ENCODE results near the gene TMEM255B.

TMEM255B gene

DNA sequence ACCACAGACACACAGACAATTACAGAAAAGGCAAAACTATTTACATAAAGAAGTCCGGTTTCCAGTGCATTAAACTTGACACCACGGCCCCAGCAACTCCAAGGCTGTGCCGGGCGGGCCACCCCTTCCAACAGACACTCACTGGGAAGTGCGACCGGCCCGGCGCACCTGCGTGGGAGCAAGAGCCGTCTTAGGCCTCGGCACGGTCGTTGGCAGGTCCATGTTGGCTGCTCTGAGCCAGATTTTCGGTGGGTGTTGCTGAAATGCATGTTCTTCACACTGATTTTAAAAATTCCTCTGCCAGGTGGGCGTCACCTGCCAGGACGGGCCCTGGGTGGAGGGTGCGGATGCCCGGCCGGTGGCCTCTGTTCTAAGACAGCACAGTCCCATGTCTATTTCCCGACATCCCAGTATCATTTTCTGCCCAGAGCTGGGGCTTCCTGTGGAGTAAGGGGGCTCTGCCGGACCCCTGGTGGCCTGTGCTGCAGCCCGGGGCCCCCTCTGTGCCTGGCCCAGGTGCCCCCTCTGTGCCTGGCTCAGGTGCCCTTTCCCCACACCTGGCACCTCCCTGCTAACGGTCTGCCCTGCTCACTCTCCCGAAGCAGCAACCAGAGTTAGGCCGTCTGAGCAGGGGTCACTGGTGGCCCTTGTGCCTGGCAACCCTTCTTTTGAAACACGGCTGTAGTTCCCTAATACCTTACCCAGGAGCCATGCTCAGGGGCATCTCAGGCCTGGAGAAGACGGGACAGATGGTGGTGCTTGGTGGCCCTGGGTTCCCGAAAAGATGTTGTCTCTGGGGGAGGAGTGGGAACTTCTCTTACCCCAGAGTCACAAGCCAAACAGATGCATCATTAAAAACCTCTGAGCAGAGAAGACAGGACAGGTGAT is 9.2 kb downstream of the TMEM255B start:
- DNase-seq (ENCODE audit: low spot score in 2 of 2) (no peak), ATAC-seq (replicated peaks; ENCODE audit: extremely low read depth, poor library complexity, severe bottlenecking) (no peak)
- Mint-ChIP-seq H3K4me1 (no peaks in the 10 kb centered on the region), H3K36me3 (ENCODE audit: insufficient read depth) (peaks cover 2% of the 10 kb centered on the region), H3K4me3 (no peak overlapping the region), H3K27ac (ENCODE audit: low read depth) (no peak overlapping the region), H3K9me3 (no peaks in the 10 kb centered on the region), H3K27me3 (peaks cover 40% of the 10 kb centered on the region)

DNA sequence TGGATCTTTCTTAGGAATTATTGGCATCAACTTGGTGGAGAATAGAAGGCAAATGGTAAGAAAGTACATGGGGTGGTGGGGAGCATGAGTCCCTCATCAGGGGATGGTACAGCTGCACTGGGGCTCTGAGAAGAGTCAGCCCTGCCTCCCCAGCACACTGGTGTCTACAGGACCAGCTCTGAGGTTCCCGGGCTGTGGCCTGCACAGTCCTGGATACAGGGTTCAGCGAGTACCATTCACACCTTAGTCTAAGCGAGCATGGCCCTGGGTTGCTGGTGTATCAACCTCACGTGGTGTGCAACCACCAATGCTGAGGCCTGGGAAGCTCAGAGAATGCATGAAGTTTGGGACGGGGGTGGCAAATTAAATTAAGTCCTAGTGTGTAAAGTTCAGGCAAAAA is 10.1 kb downstream of the TMEM255B start:
- H3K27ac Mint-ChIP-seq (ENCODE audit: low read depth): no peak overlapping the region
- H3K4me3 Mint-ChIP-seq: no peak overlapping the region
- no peaks in the 10 kb centered on the region for H3K9me3 Mint-ChIP-seq
- peaks cover 31% of the 10 kb centered on the region for H3K27me3 Mint-ChIP-seq
- no peak for DNase-seq (ENCODE audit: low spot score in 2 of 2)
- ATAC-seq (replicated peaks; ENCODE audit: extremely low read depth, poor library complexity, severe bottlenecking): no peak
- peaks cover 2% of the 10 kb centered on the region for H3K36me3 Mint-ChIP-seq (ENCODE audit: insufficient read depth)
- no peaks in the 10 kb centered on the region for H3K4me1 Mint-ChIP-seq

DNA sequence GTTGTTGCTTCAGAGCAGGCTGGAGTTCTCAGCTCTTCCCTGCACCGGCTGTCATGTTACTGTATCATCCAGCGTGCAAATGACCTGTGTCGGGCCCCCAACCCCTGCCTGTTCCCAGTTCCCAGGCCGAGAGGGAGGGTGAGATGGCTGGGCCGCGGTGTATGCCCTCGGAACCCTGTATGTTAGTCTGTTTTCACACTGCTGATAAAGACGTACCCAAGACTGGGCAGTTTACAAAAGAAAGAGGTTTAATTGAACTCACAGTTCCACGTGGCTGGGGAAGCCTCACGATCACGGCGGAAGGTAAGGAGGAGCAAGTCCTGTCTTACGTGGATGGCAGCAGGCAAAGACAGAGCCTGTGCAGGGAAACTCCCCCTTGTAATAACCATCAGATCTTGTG is 10.9 kb downstream of the TMEM255B start:
- Mint-ChIP-seq H3K9me3 (no peaks in the 10 kb centered on the region), H3K4me3 (no peak overlapping the region), H3K4me1 (no peaks in the 10 kb centered on the region), H3K27me3 (peaks cover 26% of the 10 kb centered on the region), H3K36me3 (ENCODE audit: insufficient read depth) (peaks cover 2% of the 10 kb centered on the region), H3K27ac (ENCODE audit: low read depth) (no peak overlapping the region)
- ATAC-seq (replicated peaks; ENCODE audit: extremely low read depth, poor library complexity, severe bottlenecking): no peak
- no peak for DNase-seq (ENCODE audit: low spot score in 2 of 2)

DNA sequence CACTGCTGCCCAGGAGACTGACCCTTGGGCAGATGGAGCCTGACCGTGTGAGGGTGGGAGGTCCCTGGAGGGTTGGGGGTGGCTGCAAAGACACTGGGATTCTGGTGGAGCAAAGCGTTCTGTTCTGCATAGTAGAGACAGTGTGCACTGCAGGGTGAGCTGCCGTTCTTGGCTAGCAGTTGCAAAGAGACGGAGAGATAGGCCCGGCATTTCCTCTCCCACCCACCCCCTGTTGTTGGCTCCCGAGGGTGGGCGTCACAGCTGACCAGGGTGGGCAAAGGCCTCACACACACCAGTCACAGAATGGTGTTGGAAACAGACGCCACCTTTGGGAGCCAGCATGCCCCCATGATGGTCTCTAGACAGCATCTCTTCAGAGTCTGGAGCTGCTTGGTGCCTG is 11.4 kb downstream of the TMEM255B start:
- Mint-ChIP-seq H3K4me3 (no peak overlapping the region), H3K27me3 (peaks cover 21% of the 10 kb centered on the region), H3K9me3 (no peaks in the 10 kb centered on the region), H3K36me3 (ENCODE audit: insufficient read depth) (no peaks in the 10 kb centered on the region), H3K27ac (ENCODE audit: low read depth) (no peak overlapping the region), H3K4me1 (no peaks in the 10 kb centered on the region)
- ATAC-seq (replicated peaks; ENCODE audit: extremely low read depth, poor library complexity, severe bottlenecking) (no peak), DNase-seq (ENCODE audit: low spot score in 2 of 2) (no peak)

DNA sequence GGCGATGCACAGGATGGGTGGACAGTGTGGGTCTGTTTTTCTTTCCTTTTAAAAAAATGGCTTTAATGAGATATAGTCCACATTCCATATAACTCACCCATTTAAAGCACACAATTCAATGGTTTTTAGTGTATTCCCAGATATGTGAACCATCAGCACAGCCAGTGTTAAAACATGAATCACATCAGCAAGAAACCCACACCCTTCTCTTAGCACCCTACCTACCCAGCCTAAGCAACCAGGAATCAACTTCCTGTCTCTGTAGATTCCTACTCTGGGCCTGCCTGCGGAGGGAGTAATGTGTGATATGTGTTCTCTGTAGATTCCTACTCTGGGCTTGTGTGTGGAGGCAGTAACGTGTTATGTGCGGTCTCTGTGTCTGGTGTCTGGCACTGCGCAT is 11.9 kb downstream of the TMEM255B start:
- no peak overlapping the region for H3K27ac Mint-ChIP-seq (ENCODE audit: low read depth)
- H3K27me3 Mint-ChIP-seq: peaks cover 16% of the 10 kb centered on the region
- ATAC-seq (replicated peaks; ENCODE audit: extremely low read depth, poor library complexity, severe bottlenecking) (no peak), DNase-seq (ENCODE audit: low spot score in 2 of 2) (no peak)
- no peaks in the 10 kb centered on the region for H3K9me3 Mint-ChIP-seq
- H3K4me1 Mint-ChIP-seq: no peaks in the 10 kb centered on the region
- no peak overlapping the region for H3K4me3 Mint-ChIP-seq
- no peaks in the 10 kb centered on the region for H3K36me3 Mint-ChIP-seq (ENCODE audit: insufficient read depth)

DNA sequence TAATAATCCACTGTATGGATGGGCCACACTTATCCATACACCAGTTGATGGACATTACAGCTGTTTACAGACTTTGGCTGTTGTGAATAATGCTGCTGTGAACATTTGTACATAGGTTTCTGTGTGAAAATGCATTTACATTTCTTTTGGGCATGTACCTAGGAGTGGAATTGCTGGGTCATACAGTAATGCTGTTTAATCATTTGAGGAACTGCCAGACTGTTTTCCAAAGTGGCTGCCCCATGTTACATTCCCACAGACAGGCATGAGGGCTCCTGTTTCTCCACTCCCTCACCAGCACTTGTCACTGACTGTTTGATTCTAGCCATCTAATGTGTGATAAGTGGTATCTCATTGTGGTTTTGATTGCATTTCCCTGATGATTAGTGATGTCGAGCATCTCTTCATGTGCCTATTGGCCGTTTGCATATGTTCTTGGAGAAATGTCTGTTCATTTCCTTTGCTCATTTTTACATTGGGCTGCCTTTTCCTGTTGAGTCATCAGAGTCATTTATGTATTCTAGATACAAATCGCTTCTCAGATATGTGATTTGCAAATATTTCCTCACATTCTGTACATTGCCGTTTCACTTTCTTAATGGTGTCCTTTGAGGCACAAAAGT is 12.8 kb downstream of the TMEM255B start:
- H3K9me3 Mint-ChIP-seq: no peaks in the 10 kb centered on the region
- no peak for ATAC-seq (replicated peaks; ENCODE audit: extremely low read depth, poor library complexity, severe bottlenecking)

DNA sequence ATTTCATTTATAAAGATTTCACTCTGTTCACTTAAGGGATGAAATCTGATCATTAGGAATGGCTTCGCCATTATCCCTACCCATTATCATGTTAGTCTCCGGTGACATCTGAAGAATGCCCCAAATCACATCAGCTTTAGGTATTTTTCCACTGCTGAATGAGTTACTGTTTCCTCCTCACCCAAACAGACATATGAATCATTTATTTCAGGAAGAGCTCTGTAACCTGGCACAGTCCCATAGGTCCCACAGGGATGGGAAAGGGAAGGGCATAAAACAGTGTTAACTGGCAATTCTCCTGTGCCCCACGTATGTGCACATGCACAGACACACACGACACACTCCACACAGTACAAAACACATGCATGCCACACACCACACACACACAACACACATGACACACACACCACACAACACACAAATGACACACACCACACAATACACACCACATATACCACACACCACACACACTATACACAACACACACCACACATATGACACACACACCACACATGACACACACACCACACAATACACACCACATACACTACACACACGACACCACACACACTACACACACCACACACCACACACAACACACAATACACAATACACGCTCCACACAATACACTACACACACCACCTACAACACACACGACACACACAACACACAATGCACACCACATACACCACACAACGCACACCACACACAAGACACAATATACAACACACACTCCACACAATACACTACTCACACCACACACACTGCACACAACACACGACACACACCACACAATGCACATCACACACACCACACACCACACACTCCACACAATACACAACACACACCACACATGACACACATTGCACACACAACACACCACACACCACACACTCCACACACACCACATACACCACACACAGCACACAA is 15.4 kb downstream of the TMEM255B start:
- DNase-seq (ENCODE audit: low spot score in 2 of 2): no peak

More for the DNA sequence above, 12.8 kb downstream of the TMEM255B start:
- Mint-ChIP-seq H3K27ac (ENCODE audit: low read depth) (no peak overlapping the region), H3K27me3 (peaks cover 10% of the 10 kb centered on the region), H3K4me1 (no peaks in the 10 kb centered on the region), H3K4me3 (no peak overlapping the region), H3K36me3 (ENCODE audit: insufficient read depth) (no peaks in the 10 kb centered on the region)
- DNase-seq (ENCODE audit: low spot score in 2 of 2): no peak

DNA sequence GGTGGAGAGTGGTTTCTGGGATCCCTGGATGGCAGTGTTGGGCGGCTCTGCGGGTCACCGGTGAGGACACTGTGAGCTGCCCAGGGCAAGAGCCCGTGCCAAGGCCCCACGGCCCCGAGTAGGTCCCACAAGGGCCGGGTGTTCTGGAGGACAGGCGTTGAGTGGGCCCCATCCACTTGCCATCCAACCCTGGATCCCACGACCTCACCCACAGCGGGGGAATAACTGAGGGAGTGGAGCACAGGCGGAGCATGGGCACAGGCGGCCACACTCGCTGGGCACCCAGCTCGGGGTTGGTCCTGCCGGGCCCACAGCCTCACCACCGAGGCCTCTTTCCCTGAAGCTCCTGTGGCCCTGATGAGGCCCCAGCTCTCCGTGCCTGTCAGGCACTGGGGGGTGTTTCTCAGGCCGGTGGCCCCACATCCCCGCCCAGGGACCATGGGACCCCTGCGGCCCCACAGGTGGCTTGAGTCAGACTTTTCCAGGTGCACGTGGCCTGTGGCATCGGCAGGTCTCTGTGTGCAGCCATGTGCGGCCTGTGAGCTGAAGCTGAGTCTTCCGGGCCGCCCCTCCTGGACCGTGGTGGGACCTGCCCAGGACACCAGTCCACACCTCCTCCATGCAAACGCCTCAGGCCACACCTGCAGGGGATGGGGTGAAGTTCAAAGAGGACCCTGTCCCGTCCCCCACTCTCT is 16.6 kb downstream of the TMEM255B start:
- H3K4me3 Mint-ChIP-seq: no peak overlapping the region
- no peak for ATAC-seq (replicated peaks; ENCODE audit: extremely low read depth, poor library complexity, severe bottlenecking)
- no peak overlapping the region for H3K27ac Mint-ChIP-seq (ENCODE audit: low read depth)
- no peaks in the 10 kb centered on the region for H3K9me3 Mint-ChIP-seq
- H3K27me3 Mint-ChIP-seq: peaks cover 24% of the 10 kb centered on the region
- no peaks in the 10 kb centered on the region for H3K36me3 Mint-ChIP-seq (ENCODE audit: insufficient read depth)
- no peaks in the 10 kb centered on the region for H3K4me1 Mint-ChIP-seq
- no peak for DNase-seq (ENCODE audit: low spot score in 2 of 2)

More for the DNA sequence above, 15.4 kb downstream of the TMEM255B start:
- Mint-ChIP-seq H3K9me3 (no peaks in the 10 kb centered on the region), H3K27ac (ENCODE audit: low read depth) (no peak overlapping the region), H3K27me3 (peaks cover 21% of the 10 kb centered on the region), H3K4me1 (no peaks in the 10 kb centered on the region), H3K36me3 (ENCODE audit: insufficient read depth) (no peaks in the 10 kb centered on the region), H3K4me3 (no peak overlapping the region)
- ATAC-seq (replicated peaks; ENCODE audit: extremely low read depth, poor library complexity, severe bottlenecking): no peak

DNA sequence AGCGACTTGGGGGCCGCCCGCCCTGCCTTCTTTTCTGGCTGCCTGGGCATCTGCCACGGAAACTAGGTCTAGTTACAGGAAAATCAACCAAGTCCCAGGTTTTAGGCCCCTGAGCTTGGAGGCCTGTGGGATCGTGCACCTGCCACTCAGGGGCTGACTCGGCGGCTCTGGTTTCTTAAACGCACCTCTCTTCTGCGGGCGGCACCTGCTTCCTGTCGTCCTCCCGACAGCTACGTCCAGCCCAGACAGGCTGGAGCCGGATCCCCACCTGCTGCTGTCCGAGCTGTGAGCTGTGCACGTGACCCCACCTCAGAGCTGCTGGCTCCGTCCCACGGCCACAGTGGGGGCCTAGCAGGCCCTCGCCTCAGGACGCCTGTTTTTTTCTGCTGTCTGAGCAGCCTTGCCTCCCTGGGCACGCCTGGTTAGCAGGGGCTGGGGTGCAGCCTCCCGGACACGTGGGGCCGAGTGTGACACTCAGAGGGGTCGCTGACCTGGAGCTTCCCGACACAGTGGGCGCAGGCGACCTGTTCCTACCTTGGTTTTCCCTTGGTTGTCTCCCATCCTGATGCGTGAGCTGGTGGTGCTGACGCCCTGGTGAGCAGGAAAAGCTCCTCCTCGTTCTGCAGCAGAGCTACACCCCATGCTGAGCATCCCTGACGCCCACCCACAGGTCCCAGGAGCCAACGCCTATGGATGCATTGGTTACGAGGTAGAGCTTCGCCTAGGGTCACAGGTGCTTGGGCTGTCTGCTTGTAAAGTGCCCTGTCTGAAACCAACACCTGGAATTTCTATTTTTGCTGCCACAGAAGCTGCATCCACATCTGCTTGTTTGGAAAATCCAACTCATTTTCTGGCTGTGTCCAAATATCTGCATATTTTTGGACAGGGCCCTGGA is 17.5 kb downstream of the TMEM255B start:
- Mint-ChIP-seq H3K27ac (ENCODE audit: low read depth) (no peak overlapping the region), H3K9me3 (no peaks in the 10 kb centered on the region), H3K4me1 (no peaks in the 10 kb centered on the region), H3K27me3 (peaks cover 24% of the 10 kb centered on the region), H3K4me3 (no peak overlapping the region), H3K36me3 (ENCODE audit: insufficient read depth) (no peaks in the 10 kb centered on the region)
- DNase-seq (ENCODE audit: low spot score in 2 of 2) (no peak), ATAC-seq (replicated peaks; ENCODE audit: extremely low read depth, poor library complexity, severe bottlenecking) (no peak)

DNA sequence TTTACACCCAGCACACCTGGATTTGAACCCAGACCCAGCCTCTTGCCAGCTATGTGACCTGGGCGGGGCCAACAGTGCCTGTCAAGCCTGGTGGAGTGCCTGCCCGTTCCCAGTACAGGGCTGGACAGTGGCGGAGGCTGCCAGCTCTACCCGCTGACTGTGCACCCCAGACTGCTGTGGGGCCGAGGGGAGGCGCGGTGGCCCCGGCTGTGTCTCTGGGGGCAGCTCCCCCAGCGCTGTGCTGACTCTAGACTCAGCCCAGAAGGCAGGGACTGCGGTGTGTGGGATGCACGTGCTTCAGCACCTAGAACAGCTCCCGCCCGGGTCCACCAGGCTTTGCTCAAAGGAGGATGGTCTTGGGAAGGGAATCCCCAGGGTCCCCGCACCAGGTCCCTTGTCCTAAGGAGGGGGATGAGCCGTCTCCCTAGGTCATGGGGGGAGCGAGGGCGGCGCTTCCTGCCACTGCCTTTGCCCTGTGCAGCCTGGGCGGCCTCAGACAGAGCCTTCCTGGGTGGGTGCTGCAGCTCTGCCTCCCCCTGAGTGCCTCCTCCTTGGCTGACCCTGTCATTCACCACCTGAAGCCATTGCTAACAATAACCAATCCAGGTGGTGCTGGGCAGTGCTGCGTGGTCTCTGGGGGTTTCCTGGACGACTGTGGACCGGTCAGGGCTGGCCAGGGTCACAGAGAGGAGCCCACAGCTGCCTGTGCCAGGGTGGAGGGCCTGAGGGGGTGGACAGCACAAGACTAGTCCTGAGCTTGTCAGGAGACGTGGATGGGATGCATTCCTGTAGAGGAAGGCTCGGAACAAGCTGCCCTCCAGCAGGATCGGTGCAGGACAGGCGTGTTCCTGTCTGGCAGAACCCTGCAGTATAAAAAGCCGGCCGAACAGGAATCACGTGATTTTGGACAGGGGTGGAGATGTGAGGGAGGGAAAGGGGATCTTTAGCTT is 18.6 kb downstream of the TMEM255B start:
- no peak for DNase-seq (ENCODE audit: low spot score in 2 of 2)
- ATAC-seq (replicated peaks; ENCODE audit: extremely low read depth, poor library complexity, severe bottlenecking): no peak
- Mint-ChIP-seq H3K36me3 (ENCODE audit: insufficient read depth) (no peaks in the 10 kb centered on the region), H3K4me3 (no peak overlapping the region), H3K9me3 (no peaks in the 10 kb centered on the region), H3K27ac (ENCODE audit: low read depth) (no peak overlapping the region), H3K27me3 (peaks cover 24% of the 10 kb centered on the region), H3K4me1 (no peaks in the 10 kb centered on the region)

DNA sequence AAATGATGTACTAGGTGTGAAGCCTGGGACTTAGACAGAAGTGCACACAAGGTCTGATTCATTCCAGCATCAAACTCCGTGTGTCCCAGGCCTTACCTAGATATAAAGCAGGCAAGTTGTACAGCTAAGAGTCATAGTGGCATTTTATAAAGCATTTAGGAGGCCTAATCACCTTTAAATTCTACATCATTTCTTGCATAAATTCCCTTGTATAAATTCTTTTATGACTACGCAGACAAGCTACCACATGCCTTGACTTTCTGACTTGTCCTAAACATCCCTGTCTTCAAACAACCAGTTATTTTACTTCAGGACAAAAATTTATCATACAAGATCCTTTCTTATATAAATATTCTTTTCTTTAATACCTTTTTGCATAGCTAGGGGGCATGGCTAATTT is 22.5 kb downstream of the TMEM255B start:
- H3K9me3 Mint-ChIP-seq: no peaks in the 10 kb centered on the region
- H3K27me3 Mint-ChIP-seq: peaks cover 50% of the 10 kb centered on the region
- H3K4me3 Mint-ChIP-seq: no peak overlapping the region
- no peaks in the 10 kb centered on the region for H3K36me3 Mint-ChIP-seq (ENCODE audit: insufficient read depth)
- ATAC-seq (replicated peaks; ENCODE audit: extremely low read depth, poor library complexity, severe bottlenecking) (no peak), DNase-seq (ENCODE audit: low spot score in 2 of 2) (no peak)
- no peak overlapping the region for H3K27ac Mint-ChIP-seq (ENCODE audit: low read depth)
- H3K4me1 Mint-ChIP-seq: peaks cover 11% of the 10 kb centered on the region
